Astrocyte of the spinal cord (primary cell): Measurements from ENCODE around the gene TBC1D14.

ENCODE experiments used
- DNase-seq: peaks from one replicate; pipeline ENCODE4 v3.0.0; 2011; ENCODE audit warnings: low read depth, low spot score
- H3K4me3 ChIP-seq: 2 replicates; pipeline ENCODE4 v1.5.1; 2011; ENCODE audit warnings: low read depth, mild to moderate bottlenecking, low read length, moderate library complexity
- in situ Hi-C: cut with HindIII; loops from 2 replicates; pipeline ENCODE4 v1.10.0; 2017; ENCODE audit warnings: low sequenced_read_pairs
- TF ChIP-seq, protein P1 (sequence below): IDR thresholded peaks from 2 replicates; pipeline ENCODE4 v1.5.1; 2012; ENCODE audit warnings: low read depth, mild to moderate bottlenecking, low read length, inconsistent platforms

TBC1D14 gene

DNA sequence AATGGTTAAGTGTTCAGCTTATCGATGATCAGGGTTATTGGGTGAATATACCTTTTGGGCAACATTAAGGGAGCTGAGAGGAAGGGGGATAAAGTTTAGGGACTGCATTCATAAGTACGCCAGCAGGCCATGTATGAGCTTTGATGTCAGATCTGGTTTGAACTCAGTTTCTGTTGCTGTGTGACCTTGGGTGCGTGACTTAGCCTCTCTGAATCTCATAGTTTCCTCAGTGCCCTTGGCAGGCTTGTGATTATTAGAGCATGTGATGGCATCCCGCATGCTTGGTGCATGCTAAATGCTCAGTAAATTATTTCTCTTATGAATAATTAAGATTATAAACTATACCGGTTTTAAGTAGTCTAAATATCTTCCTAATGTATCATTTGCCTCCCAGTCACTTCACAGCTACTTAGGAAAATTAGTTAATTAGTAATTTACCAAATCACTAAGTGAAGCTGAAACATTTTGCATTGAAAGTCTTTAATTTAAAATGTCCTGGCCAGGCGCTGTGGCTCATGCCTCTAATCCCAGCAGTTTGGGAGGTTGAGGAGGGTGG lies 3.8 kb downstream of the TBC1D14 start:
- no peak for DNase-seq
- TF ChIP-seq, protein P1, sequence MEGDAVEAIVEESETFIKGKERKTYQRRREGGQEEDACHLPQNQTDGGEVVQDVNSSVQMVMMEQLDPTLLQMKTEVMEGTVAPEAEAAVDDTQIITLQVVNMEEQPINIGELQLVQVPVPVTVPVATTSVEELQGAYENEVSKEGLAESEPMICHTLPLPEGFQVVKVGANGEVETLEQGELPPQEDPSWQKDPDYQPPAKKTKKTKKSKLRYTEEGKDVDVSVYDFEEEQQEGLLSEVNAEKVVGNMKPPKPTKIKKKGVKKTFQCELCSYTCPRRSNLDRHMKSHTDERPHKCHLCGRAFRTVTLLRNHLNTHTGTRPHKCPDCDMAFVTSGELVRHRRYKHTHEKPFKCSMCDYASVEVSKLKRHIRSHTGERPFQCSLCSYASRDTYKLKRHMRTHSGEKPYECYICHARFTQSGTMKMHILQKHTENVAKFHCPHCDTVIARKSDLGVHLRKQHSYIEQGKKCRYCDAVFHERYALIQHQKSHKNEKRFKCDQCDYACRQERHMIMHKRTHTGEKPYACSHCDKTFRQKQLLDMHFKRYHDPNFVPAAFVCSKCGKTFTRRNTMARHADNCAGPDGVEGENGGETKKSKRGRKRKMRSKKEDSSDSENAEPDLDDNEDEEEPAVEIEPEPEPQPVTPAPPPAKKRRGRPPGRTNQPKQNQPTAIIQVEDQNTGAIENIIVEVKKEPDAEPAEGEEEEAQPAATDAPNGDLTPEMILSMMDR = no peak
- H3K4me3 ChIP-seq = no peak overlapping the region
- in situ Hi-C loops = no loop called here

DNA sequence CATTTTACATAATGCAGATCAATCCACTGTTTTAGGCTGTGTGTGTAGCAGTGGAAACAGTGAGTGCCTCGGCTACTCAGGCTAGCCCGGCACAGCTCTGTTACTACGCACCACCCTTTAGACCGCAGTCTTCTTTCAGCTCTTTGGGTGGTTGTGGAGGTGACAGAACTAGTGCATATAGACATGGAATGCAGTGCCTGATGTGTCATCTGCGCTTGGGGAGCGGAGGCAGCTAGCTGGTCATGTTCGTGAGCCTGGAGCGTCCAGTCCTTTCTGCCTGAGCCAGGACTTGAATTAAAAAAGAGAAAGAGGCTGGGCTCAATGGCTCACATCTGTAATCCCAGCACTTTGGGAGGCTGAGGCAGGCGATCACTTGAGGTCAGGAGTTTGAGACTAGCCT lies 4.8 kb downstream of the TBC1D14 start:
- H3K4me3 ChIP-seq = no peak overlapping the region

DNA sequence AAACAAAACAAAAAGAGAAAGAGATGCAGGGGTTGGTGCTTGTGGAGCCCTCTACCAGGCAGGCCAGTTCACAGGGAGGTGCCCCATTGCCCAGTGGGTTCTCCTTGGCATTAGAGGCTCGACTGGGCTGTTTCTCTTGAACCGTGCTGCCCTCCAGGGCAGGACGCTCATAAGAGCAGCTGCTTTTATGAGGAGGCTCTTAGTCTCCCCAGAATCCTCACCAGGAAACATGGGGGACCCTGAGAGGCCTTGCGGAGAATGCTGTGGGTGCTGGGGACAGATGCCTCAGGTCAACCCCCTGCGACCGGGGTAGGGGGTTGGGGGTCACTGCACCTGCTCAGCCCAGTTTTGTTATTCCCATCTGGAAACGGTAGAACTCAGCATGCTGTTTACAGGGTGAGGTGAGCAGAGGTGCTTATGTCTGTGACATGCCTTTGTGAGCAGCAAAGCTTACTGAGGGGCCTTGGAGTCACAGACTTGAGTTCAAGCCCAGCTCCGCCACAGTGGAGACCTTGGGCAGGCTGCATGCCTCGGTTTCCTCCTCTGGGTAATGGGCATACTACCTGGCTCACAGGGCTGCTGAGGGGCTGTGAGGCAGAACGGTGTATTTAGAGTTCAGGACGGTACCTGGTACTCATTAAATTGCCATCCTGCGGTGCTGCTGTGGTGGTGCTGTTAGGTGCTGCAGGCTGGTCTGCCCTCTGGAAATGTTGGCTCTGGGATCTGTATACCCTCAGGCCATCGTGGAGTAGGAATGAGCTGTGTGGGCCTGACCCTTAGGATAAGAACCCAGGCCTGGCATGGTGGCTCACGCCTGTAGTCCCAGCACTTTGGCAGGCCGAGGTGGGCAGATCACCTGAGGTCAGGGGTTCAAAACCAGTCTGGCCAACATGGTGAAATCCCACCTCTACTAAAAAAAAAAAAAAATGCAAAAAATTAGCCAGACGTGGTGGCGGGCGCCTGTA lies 5.7 kb downstream of the TBC1D14 start:
- DNase-seq = no peak
- in situ Hi-C loops = no loop called here
- TF ChIP-seq, protein P1 = no peak
- H3K4me3 ChIP-seq = no peak overlapping the region

More for the DNA sequence above, 4.8 kb downstream of the TBC1D14 start:
- TF ChIP-seq, protein P1 = no peak
- no peak for DNase-seq
- in situ Hi-C loops = no loop called here

DNA sequence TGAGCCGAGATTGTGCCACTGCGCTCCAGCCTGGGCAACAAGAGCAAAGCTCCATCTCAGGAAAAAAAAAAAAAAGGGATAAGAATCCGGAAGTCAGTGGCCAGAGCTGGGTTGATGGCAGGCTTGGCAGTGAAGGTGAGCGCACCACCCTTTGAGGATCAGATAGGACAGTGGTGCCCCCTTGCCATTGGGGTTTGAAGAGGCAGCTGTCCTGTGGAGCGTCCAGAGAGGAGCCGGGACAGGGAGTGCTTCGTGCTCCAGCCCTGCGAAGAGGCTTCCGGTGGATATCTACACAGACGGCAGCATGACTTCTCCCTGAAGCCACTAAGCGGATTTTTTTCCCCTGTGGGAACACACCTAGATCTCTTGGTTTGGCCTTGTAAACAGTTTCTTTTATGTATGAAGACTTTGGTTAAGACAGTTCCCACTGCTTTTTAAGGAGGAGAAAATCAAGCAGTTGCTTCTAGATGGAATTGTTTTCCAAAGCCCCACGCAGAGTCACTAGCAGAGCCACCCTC lies 6.5 kb downstream of the TBC1D14 start:
- H3K4me3 ChIP-seq = no peak overlapping the region
- TF ChIP-seq, protein P1 = no peak
- in situ Hi-C loops = no loop called here

DNA sequence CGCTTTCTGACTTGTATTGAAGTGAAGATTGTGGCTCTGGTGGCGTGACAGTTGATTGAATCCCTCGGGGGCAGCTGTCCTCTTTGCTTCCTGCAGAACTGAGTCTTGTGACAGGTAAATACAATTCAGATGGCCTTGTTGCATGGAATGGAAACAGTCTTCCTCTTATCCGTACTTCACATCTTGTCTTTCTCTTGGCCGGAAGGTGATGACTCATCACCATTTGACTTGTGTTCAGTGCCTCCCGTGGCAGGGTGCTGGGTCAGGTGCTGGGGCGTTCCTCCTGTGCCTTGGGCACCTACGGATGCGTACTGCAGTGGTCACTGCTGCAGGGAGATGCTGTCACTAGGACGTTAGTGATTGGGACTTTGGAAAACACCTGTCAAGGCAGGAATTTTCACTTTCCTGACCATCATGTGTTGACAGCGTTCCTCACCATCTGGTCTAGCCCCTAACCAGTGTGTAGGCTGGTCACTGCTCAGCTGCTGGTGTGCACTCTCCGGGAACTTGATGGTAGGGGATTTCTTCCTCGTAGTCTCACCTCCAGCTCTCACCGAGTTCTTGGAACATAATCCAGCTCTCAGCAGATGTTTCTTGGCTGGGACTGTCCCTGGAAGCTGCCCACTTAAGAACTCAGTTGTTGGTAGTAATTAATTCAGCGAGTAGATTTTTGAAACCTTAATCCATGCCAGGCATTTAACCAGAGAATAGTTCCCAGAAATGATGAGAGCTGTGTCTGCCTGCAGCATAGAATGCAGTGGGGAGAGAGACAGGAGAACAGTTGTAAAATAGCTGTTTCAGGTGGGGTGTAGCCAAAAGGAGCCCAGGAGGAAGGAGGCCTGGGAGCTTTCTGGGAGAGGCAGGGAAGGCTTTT lies 7.2 kb downstream of the TBC1D14 start:
- no peak for DNase-seq
- H3K4me3 ChIP-seq = no peak overlapping the region
- TF ChIP-seq, protein P1 = no peak
- in situ Hi-C loops = no loop called here

More for the DNA sequence above, 6.5 kb downstream of the TBC1D14 start:
- no peak for DNase-seq
